Endothelial cell (in vitro differentiated cells): ENCODE results near the gene COX4I2. TPM values are rescaled to one million over a fixed set of nuclear protein-coding genes. Genes with fewer than 3 reads are reported as not detected.
"Not testable (repeated sequence)": the region's sequence is repeated elsewhere in the genome, so short reads cannot be mapped to it uniquely, and the experiment has no call there.

Source experiments
- DNase-seq: peaks from one replicate; pipeline ENCODE4 v3.0.0; 2021; ENCODE audit warnings: low spot score
- H3K27ac Mint-ChIP-seq: one replicate; pipeline ENCODE4 v1.8.0; 2021; ENCODE audit warnings: mixed read lengths, inconsistent platforms; ENCODE audit not compliant: unreplicated experiment
- H3K27me3 Mint-ChIP-seq: one replicate; pipeline ENCODE4 v1.8.0; 2021; ENCODE audit warnings: mild to moderate bottlenecking, moderate library complexity, mixed read lengths, inconsistent platforms; ENCODE audit not compliant: unreplicated experiment
- H3K36me3 Mint-ChIP-seq: one replicate; pipeline ENCODE4 v1.8.0; 2021; ENCODE audit warnings: mild to moderate bottlenecking, low read depth, mixed read lengths, inconsistent platforms; ENCODE audit not compliant: unreplicated experiment
- H3K4me1 Mint-ChIP-seq: one replicate; pipeline ENCODE4 v1.8.0; 2021; ENCODE audit warnings: mild to moderate bottlenecking, mixed read lengths, inconsistent platforms; ENCODE audit not compliant: unreplicated experiment
- H3K4me3 Mint-ChIP-seq: one replicate; pipeline ENCODE4 v1.8.0; 2021; ENCODE audit warnings: mild to moderate bottlenecking, mixed read lengths, inconsistent platforms; ENCODE audit not compliant: unreplicated experiment
- H3K9me3 Mint-ChIP-seq: one replicate; pipeline ENCODE4 v1.8.0; 2021; ENCODE audit warnings: mixed read lengths, inconsistent platforms; ENCODE audit not compliant: unreplicated experiment
- total RNA-seq: library from RNA; stranded (reverse); fragmentation: NEBNext Ultra II Directional; extraction: Animal tissue kit (Norgen Biotek cat#: 25700); gene quantifications from one replicate; pipeline ENCODE4 v1.2.1, GENCODE V29; 2021; ENCODE audit not compliant: unreplicated experiment
- TF ChIP-seq, protein P1 (sequence below): fragments of 200-600 bp; sonication (generic); IDR thresholded peaks from one replicate; pipeline ENCODE4 v1.5.0; 2021; ENCODE audit warnings: antibody characterized with exemption; ENCODE audit not compliant: unreplicated experiment

Gene COX4I2
- total RNA-seq, 1 donor from 2014 or later: not detected

DNA sequence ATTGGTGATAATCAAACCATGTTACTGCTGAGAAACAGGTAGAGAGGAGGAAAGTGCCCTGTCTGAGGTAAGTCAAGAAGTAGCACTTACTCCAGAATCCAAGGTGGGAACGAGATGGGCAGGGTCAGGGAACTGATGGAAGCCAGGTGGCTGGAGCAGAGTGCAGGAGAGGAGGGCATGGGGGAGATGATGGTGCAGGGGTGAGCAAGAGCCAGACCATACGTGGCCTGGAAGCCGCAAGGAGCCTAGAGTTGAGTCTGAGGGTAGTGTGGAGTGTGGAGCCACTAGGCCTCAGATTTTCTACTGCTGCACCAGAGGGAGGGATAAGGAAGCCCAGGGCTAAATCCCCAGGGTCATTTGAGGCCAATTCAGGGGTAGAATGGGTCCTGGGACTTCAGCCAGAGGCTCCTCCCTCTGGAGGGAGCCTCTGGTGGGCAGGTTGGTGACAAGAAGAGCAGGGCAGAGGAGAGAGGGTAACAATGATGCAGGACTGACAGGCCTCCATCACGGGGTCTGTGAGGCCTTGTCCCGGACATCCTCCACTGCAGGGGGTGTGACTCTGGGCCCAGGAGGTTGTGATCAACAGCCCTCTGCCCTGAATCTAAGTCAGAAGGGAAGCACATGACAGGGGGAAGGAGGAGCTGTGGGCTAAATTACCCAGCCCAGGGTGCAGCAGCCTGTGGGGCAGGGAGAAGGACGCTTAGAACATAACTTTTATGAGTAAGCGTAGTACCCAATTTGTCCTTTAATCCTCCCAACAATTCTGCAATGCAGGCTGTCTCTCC, 28.7 kb downstream of the COX4I2 start:
- Mint-ChIP-seq H3K4me1 (peaks cover 48% of the 10 kb centered on the region), H3K27me3 (peaks cover 8% of the 10 kb centered on the region), H3K27ac (no peak overlapping the region), H3K36me3 (peaks cover 29% of the 10 kb centered on the region), H3K4me3 (no peak overlapping the region), H3K9me3 (no peaks in the 10 kb centered on the region)
- TF ChIP-seq, protein P1, sequence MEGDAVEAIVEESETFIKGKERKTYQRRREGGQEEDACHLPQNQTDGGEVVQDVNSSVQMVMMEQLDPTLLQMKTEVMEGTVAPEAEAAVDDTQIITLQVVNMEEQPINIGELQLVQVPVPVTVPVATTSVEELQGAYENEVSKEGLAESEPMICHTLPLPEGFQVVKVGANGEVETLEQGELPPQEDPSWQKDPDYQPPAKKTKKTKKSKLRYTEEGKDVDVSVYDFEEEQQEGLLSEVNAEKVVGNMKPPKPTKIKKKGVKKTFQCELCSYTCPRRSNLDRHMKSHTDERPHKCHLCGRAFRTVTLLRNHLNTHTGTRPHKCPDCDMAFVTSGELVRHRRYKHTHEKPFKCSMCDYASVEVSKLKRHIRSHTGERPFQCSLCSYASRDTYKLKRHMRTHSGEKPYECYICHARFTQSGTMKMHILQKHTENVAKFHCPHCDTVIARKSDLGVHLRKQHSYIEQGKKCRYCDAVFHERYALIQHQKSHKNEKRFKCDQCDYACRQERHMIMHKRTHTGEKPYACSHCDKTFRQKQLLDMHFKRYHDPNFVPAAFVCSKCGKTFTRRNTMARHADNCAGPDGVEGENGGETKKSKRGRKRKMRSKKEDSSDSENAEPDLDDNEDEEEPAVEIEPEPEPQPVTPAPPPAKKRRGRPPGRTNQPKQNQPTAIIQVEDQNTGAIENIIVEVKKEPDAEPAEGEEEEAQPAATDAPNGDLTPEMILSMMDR: no peak
- no peak for DNase-seq

DNA sequence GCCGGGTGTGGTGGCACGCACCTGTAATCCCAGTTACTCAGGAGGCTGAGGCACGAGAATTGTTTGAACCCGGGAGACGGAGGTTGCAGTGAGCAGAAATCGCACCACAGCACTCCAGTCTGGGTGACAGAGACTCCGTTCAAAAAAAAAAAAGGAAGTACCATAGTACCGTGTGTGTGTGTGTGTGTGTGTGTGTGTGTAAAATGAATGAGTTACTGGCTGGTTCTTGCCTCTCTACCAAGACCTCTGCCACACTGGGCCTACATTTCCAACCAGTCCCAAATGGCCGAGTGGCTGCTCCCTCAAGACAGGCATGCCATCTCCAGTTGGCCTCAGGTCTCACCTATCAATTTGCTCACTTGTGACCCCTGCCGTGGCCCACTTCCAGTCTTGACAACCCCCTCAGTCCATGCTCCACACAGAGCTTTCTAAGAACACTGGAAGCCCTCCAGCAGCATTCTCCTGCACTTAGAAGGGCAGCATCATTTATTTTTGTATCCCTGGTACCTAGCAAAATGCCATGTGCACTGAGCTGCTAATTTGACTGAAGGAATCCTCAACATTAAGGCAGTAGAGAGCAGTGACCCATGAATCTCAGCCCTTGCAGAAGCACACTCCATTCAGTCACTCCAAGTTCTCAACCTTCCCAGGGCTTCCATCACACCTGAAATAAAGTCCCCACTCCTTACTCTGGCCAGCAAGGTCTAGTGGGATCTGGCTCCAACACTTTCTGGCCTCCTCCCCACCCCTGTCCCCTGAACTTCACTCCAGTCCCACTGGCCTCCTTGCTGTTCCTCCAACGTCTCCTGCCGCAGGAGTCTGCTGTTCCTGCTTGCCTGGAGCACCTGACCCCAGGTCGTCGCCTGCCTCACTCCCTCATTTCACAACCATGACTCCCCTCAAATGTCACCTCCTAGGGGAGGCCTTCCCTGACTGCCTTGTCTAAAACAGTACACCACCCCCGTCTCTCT, 29.9 kb downstream of the COX4I2 start:
- no peak for DNase-seq
- TF ChIP-seq, protein P1: no peak
- Mint-ChIP-seq H3K36me3 (peaks cover 29% of the 10 kb centered on the region), H3K4me3 (peak overlapping the region; percentile 29), H3K27me3 (peaks cover 10% of the 10 kb centered on the region), H3K9me3 (no peaks in the 10 kb centered on the region), H3K27ac (no peak overlapping the region), H3K4me1 (peaks cover 38% of the 10 kb centered on the region)

DNA sequence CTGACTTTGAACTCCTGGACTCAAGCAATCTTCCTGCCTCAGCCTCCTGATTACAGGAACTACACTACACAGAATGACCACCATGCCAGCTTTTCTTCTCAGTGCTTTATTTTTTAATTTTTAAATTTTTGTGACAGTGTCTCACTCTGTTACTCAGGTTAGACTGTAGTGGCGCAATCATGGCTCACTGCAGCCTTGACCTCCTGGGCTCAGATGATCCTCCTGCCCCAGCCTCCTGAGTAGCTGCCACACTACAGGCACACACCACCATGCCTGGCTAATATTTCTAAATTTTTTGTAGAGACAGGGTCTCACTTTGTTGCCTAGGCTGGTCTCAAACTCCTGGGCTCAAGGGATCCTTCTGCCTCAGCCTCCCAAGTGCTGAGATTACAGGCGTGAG, 31.2 kb downstream of the COX4I2 start:
- DNase-seq, H3K9me3 Mint-ChIP-seq, H3K27ac Mint-ChIP-seq, H3K27me3 Mint-ChIP-seq, H3K4me3 Mint-ChIP-seq: not testable (repeated sequence)
- H3K36me3 Mint-ChIP-seq: peaks cover 26% of the 10 kb centered on the region
- peaks cover 37% of the 10 kb centered on the region for H3K4me1 Mint-ChIP-seq

DNA sequence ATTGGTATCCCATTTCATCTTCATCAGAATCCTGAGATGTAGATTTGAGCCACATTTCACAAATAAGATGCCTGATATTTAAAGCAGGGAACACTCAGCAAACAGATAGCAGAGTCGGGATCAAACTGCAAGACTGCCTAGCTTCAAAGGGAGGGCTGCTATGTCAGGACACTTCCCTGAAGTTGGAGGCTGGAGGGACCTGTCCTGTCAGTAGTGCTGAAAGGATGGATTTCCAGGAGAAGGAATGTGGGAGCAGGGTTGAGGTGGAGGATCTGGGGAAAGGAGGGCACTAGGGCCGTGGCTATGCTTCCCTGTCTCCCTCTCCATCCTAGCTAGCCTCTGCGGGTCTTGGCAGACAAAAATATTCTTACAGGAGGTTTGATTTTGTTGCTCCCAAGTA, 32.2 kb downstream of the COX4I2 start:
- TF ChIP-seq, protein P1: no peak
- Mint-ChIP-seq H3K36me3 (peaks cover 24% of the 10 kb centered on the region), H3K4me3 (peak overlapping the region; percentile 62), H3K4me1 (peaks cover 44% of the 10 kb centered on the region), H3K27me3 (peaks cover 13% of the 10 kb centered on the region), H3K9me3 (no peaks in the 10 kb centered on the region), H3K27ac (peak overlapping the region; percentile 48)
- no peak for DNase-seq

DNA sequence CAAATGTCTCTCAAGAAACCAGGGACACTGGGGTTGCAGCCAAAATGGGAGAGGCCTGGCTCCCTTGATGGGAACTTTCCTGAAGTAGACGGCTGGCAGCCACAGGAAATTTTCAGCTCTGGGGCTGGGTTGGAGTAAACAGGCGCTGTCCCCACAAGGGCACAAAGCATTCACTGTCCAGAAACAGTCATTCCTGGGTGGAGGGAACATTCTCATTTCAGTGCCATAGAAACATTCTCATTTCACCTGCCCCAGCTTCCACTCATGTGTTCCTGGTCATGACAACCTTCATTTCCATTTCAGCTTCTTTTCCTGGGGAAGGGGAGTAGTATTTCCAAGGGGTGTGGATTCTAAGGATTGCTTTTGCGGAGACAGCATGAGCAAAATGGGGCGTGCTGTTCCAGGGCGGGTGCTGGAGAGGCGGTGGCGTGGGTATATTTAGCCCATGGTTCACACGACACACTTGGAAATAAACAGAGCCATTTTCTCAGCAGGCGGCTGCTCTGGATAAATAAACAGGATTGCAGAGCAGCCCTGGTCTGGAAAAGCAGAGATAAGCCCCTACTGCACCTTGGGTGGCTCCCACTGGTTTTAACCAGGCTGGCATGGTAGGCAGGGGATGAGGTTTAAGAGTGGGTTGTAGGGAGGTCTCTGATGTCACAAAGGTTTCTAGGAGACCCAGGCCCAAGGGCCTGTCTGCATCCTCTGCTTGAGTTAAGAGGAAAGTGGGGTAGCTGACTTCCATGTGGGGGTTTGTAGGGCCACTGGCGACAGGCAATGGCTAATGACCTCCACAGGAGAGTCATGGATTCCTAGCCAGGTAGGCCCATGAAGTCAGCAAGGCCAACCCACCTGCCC, 32.9 kb downstream of the COX4I2 start:
- Mint-ChIP-seq H3K9me3 (no peaks in the 10 kb centered on the region), H3K36me3 (peaks cover 22% of the 10 kb centered on the region), H3K27me3 (peaks cover 12% of the 10 kb centered on the region), H3K4me3 (no peak overlapping the region), H3K4me1 (peaks cover 51% of the 10 kb centered on the region), H3K27ac (peak overlapping the region; percentile 48)
- no peak for DNase-seq
- TF ChIP-seq, protein P1: no peak
